ENCODE measurements around the gene CCDC9. TPM values are rescaled to one million over a fixed set of nuclear protein-coding genes. Genes with fewer than 3 reads are reported as not detected.

The CCDC9 gene
- total and polyA plus RNA-seq, 2 of the 8 experiments (the other 6 are each of a cell fraction or from before 2014, with no cell fraction given) = 3.7 to 29.8 TPM

DNA sequence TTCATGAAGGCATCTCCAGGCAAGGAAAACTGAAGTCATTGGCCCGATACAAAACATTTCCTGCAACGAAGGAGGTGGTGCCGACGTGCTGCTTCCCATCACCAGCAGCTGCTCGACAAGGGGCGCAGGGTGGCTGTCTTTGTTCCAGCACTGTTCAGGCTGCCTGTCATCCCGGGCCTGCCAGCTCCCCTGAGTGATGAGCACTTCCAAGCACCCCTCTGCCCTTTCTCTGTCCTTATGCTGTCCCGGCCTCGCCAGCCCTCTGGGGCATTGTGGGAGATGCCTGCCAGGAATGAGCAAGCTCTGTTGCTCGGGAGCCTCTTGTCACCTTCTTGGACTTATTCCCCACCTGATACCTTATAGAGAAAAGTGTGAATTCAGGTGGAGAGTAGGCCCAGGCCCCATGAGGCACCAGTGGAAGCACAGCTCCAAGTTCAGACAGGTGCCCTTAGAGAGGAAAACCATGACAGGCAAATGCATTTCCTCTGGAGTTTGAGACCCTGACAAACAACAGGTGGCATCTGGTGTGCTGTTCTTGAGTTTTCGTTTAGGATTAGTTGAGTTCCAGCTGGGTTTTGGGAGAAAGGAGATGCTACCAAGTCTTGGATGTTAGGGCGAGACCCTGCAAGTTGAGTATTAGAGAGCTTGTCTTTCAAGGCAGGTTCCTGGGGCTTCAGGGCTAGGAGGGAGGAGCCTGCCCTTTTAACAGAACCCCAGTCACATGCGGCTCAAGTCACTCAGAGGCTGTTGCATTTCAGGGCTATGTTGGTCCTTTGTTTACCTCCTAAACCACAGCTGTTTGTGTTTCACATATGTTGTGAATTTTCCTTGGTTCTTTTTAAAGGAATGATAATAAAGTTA lies 46.8 kb upstream of the CCDC9 start (continued):
- TF ChIP-seq EZH2 (IDR thresholded peaks at IDR 0.05; ENCODE audit: low read depth, low read length, severe bottlenecking) = no peak
- TF ChIP-seq CTBP2 (IDR thresholded peaks at IDR 0.05; ENCODE audit: borderline replicate concordance, insufficient read depth, insufficient read length, low read length) = no peak
- TF ChIP-seq GABPA (IDR thresholded peaks at IDR 0.05; ENCODE audit: borderline replicate concordance, insufficient read depth, low read length) = no peak
- no peak for TF ChIP-seq SIX5 (IDR thresholded peaks at IDR 0.05; ENCODE audit: low read depth, low read length)
- no peak for TF ChIP-seq POU5F1 (IDR thresholded peaks at IDR 0.05; ENCODE audit: low read depth, low read length)
- TF ChIP-seq RXRA (IDR thresholded peaks at IDR 0.05; ENCODE audit: insufficient read depth, low read depth, low read length) = no peak
- TF ChIP-seq, protein P1, sequence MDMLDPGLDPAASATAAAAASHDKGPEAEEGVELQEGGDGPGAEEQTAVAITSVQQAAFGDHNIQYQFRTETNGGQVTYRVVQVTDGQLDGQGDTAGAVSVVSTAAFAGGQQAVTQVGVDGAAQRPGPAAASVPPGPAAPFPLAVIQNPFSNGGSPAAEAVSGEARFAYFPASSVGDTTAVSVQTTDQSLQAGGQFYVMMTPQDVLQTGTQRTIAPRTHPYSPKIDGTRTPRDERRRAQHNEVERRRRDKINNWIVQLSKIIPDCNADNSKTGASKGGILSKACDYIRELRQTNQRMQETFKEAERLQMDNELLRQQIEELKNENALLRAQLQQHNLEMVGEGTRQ (IDR thresholded peaks at IDR 0.05; ENCODE audit: low read length) = no peak
- no peak for TF ChIP-seq TEAD4 (IDR thresholded peaks at IDR 0.05; ENCODE audit: low read depth, low read length)

All from H1 (cell line).